ELR (cell line): Measurements from ENCODE around the gene FAM171A2.

Experiments used
- DNase-seq: peaks from one replicate; pipeline ENCODE4 v3.0.0-alpha.2; 2015; ENCODE audit warnings: low read depth

FAM171A2 gene

DNA sequence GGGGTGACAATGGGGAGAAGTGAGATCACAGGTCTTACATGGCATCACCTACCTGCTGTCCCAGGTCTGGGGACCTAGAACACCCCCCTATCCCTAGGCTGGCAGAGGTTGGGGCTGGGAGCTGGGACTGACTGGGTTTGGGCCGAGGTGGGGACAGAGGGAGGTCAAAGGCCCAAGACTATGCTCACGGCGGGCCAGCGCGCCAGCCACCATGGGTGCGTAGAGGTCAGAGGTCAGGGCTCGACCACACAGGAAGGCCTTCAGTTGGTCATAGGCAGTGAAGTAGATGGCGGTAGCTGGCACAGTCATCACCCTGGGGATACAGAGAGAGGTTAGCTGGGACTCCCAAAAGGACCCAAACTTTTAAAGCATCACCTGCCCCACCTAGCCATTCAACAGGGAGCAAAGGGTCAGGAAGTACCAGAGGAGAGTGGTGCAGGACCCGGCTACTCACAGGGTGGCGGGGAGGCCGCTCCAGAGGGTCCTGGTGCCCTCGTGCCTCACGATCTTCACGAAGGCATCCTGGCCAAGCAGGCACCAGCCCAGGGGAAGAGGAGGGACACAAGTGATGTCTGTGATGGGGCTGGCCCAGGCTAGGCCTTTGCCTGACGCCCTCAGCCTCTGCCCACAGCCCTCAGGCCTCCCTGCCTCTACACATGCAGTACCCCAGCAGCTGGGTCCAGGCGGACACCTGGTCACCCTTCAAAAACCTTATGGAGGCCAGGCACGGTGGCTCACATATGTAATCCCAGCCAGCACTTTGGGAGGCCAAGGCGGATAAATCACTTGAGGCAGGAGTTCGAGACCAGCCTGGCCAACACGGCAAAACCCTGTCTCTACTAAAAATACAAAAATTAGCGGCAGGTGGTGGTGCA, 42.2 kb downstream of the FAM171A2 start:
- no peak for DNase-seq

DNA sequence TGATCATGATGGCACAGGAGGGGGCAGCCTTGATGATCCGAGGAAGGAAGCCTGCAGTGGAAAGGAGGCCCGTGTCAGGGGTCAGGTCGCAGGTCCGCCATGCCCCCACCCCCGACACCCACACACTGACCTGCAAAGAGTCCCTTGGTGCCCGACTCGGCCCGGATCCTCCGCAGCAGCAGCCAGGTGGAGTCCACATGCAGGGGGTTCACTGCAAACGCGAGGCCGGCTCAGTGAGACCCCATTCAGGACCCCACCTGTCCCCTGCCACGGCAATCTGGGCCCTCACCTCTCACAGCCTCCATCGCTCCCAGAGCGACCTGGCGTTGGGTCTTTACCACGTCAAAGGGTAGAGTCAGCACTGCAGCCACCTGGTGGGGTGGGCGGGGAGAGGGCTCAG, 43.6 kb downstream of the FAM171A2 start:
- DNase-seq = no peak

DNA sequence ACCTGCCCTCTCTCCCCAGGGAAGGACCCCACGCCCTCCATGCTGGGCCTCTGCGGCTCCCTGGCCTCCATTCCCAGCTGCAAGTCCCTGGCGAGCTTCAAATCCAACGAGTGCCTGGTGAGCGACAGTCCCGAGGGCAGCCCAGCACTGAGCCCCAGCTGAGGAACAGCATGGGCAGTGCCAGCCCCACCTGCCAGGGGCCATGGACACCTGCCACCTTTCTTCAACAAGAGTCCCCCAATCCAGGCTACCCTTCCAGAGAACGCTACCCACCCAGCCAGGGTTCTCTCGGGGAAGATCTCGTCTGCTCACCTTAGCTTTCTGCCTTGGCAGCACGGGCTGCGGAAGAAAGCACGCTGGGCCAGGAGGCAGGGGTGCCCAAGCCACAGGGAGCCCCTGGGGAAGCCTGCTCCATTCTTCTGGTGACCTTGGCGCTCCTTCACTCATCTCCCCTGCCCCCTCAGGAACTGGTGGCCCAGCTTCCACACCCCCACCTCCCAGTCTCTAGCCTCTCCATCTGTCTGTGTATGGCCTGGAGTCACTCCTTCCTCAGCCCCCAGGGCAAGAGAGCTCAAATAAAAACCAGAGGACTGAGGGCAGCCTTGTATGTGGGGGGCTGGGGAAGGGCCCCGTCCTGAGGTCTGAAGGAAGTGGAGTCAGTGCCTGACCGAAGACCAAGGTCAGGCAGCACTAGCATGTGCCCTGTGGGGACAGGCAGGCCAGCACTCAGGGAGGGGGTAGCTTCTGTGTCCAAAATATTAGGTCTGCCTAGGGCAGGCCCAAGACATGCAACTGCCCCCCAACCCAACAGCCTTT, 45.4 kb downstream of the FAM171A2 start:
- DNase-seq = no peak

DNA sequence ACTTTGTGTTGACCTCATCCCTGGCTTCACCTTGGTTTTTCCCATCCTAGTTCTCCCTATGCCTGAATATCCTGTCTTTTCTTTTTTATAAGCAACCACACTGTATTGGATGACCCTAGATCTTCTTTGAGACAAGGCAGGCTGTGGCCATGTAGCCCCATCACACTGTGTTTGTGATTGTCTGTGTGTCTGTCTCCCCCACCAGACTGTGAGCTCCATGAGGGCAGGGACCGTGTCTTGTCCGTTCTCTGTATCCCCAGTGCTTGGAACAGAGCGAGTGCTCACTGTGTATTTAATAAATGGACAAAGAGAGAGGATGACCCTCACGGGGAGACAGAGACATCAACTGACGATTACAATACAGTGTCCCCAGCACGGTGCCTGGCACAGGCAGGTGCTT, 46.1 kb downstream of the FAM171A2 start:
- DNase-seq = no peak

DNA sequence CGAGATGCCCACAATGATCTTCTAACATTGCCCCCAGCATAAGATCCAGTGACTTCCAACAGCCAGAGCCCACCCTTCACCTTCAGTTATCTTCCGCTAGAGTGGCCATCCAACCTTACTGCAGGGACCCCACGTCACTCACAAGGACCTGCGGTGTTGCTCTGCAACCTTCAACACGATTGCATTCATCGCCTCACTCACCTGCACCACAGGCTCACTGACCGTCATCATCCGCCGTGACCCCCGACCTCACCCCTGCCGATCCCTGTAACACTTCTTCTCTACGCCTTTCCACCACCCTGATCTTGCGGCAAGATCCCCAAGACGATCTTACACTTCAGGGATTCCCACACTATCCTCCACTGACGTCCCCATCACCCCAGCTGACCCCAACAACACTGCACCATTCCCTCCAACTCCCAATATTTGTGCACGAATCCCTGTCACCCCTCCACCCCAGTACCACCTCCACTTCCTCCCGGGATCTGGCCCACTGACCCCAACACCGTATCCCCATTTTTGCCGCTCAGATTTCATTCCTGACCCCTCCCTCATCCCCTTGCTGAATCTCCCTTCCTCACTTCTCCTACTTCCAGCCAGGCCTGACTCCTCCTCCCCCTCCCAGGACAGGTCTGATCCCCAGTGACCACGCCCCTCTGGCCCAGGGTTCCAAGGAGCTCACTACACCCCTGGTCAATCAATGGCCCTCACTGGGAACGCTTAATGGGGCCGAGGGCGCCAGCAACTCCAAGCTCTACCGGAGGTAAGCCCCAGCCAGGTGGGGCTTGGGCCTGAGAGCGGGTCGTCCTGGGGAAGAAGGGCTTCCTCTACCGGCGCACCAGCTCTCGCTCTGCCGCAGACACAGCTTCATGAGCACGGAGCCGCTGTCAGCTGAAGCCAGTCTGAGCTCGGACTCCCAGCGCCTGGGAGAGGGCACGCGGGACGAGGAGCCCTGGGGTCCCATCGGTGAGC, 47.6 kb downstream of the FAM171A2 start:
- DNase-seq = no peak

DNA sequence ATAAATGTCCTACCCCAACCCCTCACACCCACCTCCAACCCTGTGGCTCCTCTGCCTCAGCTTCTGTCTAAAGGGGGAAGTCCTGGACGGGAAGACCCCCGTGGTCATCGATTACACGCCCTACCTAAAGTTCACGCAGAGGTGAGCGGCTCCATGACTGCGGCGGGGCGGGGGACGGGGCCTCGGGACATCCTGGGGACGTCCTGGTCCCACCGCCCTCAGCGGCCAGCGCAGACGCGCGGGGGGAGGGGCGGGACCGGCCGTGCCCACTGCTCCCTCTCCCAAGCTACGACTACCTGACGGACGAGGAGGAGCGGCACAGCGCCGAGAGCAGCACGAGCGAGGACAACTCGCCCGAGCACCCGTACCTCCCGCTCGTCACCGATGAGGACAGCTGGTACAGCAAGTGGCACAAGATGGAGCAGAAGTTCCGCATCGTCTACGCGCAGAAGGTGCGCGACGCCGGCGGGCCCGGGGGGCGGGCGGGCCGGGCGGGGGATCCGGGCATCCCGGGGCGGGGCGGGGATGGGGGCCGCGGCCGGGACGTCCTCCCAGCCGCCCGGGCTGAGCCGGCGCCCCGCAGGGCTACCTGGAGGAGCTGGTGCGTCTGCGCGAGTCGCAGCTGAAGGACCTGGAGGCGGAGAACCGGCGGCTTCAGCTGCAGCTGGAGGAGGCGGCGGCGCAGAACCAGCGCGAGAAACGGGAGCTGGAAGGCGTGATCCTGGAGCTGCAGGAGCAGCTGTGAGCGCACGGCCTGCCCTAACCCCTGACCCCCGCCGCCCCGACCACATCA, 48.6 kb downstream of the FAM171A2 start:
- peak; percentile 51 for DNase-seq

DNA sequence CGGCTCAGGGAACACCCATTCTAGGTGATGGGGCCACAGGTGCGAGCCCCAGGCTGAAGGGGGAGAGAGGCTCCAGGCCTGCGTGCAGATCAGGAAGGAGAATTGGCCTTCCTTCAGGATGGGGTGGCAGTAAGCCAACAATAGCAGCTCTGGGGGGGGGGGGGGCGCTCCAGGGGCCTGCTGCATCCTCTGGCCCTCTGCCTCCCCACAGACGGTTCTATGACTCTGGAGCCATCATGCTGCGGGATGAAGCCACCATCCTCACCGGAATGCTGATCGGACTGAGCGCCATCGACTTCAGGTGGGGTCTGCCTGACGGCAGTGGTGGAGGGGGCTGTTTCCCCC, 49.2 kb downstream of the FAM171A2 start:
- no peak for DNase-seq

DNA sequence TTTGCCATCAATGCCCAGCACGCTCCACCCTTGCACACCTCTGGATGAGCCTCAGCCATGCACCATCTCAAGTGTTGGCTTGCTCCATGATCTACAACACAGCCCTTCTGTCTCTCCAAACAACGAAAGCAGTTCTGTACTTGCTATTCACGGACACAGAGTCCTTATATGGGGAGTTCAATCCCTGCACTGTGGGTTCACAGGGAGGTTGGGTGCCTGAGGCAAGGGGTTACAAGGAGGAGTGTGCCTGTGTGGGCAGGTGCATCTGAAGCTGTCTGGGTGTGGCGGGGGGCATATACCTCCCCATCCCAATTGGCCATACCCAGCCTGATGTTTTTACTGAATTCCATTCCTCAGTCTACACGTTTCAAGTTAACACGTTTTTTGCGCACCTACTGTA, 49.6 kb downstream of the FAM171A2 start:
- no peak for DNase-seq

DNA sequence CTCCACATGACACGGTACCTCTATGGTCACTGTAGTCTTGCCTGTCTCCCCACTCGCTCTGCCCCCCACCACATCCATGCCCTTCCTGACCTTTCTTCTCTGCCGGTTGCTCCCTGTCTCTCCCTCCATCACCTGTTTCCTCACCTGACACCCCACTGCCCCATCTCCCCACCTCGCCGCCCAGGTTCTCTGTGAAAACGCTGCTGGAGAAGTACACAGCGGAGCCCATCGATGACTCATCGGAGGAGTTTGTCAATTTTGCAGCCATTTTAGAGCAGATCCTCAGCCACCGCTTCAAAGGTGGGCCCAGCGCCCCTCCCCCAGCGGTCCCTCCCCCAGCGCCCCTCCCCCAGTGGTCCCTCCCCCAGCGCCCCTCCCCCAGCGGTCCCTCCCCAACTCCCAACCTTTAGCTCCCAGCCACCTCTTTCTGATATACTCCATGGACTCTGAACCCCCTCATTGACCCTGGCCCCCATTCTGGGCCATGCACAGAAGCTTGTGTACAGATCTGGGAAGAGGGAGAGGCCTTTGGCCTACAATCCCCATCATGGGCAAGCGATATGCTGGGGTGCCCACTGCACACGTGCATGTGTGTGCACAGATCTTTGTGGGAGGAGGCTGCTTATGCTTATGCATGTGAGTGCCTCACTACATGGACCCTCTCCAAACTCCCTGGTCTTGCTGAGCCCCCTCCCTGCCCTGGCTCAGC, 51.1 kb downstream of the FAM171A2 start:
- no peak for DNase-seq

DNA sequence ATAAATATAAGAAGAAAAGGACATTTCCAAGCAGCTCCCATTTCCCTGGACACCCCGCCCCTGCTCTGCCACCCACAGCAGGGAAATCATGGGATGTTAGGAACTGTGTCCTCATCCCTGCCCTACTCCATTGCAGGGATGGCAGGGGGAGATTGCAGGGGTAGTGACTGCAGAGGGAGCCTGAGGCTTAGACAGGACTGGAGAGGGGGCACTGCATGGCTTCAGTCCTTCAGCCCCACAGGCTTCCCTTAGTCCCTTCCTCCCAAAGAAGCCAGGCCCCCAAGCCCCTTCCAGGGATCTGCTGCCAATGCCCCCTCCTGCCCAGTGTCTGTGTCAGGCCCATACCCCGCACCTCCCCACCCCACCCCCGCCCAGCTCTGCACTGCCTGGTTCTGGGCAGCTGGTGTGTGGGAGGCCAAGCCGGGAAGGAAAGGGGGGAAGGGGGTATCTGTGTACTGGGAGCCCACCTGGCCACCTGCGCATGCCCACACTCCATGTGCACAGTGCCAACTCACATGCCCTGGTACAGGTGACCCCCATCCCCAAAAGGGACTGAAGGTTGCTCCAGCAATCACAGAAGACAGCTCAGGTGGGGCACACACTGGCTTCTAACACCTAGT, 52.0 kb downstream of the FAM171A2 start:
- DNase-seq = no peak

DNA sequence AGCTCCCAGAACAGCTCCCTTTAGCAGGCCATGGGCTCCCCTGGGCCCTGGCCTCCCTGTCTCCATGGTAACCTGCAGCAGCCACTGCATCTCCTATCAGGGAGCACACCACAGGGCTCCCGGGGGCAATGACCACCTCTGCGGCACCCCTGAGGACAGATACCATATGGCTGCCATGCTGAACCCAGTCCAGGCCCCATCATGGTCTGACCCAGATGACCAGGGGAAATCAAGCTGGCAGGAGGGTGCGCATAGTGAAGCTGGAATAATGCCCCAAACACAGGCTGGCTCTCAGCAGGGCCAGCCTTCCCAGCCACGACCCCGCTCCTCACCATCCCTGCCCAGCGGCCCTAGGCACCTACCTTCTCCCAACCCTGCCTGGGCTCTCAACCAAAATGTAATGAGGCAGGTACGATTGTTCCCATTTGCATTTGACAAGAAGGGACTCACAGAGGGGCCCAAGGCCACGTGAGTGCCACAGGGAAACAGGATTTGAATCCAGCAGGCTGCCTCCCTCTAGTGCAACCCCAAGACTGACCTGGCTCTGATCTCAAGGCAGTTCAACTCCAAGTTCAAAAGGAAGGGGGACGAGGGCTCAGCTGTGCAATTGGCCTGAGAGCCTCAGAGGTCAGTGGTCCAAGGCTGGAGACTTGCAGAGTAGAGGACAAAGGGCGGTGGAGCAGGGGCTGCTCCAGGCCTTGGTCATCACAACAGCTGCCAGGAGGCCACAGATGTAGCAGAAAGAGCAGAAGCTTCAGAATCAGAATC, 52.9 kb downstream of the FAM171A2 start:
- no peak for DNase-seq

DNA sequence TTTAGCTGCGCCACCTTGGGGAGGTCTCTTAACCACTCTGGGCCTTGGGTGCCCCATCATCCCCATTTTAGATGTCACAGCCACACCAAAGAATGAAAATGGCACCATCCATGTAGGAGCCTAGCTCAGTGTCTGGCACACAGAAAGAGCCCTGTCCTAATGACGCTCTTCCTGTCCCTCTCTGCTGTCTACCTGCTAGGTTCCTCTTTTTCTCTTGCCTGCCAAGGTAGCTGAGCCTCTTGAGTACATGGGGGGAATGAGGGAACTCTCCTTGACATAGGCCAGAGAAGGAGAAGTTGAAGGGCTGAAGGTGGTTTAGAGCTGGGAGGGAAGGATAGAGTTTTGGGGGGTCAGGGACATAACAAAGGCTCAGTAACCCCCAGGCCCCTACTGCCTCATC, 53.5 kb downstream of the FAM171A2 start:
- no peak for DNase-seq

DNA sequence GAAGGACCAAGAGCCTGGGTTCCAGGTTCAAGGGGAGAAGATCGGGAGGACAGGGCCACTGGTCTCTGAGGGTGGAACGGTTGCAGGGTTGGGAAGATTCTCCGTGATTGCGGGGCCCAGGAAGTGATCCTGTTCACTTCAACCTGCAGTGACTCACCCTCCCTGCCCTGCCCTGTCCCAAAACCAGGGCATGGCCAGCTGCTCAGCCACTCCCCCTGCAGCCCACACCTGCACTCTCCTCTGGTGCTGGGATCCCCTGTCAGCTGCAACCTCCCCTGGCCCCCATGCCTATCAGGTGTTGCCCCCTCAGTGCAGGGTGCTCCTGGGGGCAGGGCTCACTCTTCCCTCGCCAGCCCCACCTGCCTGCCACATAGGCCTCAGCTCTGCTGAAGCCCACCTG, 54.2 kb downstream of the FAM171A2 start:
- no peak for DNase-seq

DNA sequence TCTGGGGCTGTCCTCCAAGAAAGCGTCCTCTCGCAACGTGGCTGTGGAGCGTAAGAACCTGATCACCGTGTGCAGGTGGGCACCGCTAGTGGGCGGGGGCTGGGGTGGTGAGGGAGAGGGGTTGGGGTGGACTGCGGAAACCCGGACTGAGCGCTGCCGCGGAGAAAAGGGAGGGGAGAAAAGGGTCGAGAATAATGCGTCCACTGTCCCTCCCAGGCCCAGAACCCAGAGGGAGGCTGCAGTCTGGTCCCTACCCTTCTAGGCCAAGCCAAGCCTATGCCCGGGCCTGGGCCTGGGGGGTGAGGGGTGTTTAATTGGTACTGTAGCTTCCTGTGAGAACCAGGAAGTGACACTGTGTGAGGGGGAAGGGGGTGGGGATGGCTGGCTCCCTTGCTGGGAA, 54.8 kb downstream of the FAM171A2 start:
- no peak for DNase-seq

DNA sequence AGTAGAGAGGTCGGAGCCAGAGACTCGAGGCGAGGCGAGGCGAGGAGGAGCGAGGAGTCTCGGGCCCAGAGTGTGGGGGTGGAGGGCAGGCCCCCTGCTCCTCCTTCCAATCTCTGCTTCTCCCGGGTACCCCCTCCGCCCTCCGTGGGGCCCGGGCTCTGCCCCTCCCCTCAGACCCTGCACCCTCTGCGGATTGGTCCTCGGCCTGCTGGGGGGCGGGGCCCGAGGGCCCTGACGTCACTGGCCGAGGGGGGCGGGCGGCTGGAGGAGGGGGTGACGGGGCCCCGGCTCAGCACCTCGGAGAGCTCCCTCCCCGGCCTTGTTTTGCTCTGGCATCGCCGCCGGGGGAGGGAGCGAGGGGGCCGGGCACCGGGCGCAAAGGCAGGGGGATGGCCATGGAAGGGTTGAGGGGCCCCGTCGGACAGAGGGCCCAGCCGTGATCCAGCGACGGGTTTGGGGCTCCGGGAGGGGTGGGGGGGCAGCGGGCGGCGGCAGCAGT, 55.3 kb downstream of the FAM171A2 start, which contains the start of gene RUNDC3A:
RUNDC3A (plus strand) TSS at position 282 of the 499 bp plus-strand sequence. CDS start 232 bp downstream, outside the sequence.
- peak; percentile 81 for DNase-seq

DNA sequence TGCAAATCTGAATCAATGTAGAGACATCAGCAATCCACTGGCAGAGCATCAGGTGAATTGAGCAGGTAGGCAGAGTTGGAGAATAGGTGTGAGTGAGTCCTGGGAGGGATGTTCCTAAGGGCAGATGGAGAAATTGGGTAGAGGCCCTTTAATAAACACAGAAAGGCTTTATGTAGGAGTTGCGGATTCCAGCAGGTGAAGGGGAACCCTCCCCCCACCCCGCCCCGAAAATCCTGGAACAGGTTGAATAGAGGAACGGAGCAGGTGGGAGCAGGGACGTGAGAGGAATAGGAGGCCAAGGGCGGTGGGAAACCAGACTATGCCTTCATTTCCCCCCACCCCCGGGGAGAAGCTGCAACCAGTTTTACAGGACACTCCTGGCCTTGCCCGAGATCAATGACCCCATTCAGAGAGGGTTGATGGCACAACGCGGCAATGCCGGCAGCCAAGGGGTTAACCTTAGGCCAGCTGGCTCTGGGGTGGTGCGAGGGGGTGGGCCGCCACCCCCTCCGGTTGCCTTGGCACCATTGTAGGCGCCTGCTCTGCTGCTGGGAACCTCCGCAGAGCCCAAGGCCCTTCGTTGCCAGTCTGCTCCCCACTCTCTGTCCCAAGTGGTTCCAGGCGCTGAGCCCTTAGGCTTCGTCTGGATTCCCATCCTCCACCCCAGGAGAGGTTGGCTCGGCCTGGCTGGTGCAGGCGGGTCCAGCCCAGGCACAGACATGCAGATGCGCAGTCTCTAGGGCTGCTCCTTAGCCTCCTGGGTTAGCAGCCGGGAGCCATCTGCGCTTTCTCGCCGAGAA, 56.1 kb downstream of the FAM171A2 start:
- peak; percentile 39 for DNase-seq

DNA sequence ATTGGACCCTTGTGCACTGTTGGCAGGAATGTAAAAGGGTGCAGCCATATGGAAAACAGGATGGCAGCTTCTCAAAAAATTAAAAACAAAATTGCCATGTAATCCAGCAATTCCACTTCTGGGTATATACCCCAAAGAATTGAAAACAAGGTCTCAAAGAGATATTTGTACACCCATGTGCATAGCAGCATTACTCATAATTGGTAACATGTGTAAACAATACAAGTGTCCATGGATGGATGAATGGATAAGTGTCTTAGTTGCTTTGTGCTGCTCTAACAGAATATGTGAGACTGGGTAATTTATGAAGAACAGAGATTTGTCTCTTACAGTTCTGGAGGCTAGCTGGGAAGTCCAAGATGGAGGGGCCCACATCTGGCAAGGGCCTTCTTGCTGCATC, 59.0 kb downstream of the FAM171A2 start:
- DNase-seq = no peak
